Caco-2 (cell line): ENCODE data around the gene SLC9A3. TPM values are rescaled to one million over a fixed set of nuclear protein-coding genes. Genes with fewer than 3 reads are reported as not detected.

ENCODE experiments used
- BruUV-seq: library from RNA; stranded (reverse); fragments of 400-500 nt; replicated peaks from 2 replicates; lab custom pipeline; 2021; lab: Mats Ljungman, UMichigan
- CTCF ChIA-PET: fragments of 300-600 bp; sonication (Branson Sonifier 250); formaldehyde crosslinking; loops from one replicate; lab custom pipeline; 2022; ENCODE audit warnings: antibody characterized with exemption; lab: Charles Lee
- POLR2A ChIA-PET: fragments of 300-600 bp; sonication (Branson Sonifier 250); formaldehyde crosslinking; loops from one replicate; lab custom pipeline; 2022; ENCODE audit warnings: antibody characterized with exemption; lab: Charles Lee
- DNase-seq, 2 experiments: peaks; one replicate each; pipeline versions ENCODE4 v3.0.0 to v3.0.0-alpha.2; 2020 to 2022
- H3K27me3 ChIP-seq: replicated peaks from 2 replicates; pipeline ENCODE4 v1.6.0; 2011; ENCODE audit warnings: low read length; ENCODE audit not compliant: control insufficient read depth, insufficient read depth
- H3K36me3 ChIP-seq: 2 replicates; pipeline ENCODE4 v1.5.1; 2011; ENCODE audit warnings: low read length; ENCODE audit not compliant: control insufficient read depth, insufficient read depth
- H3K4me1 ChIP-seq: fragments of 250-450 bp; sonication (Bioruptor Pico); 2 replicates; pipeline ENCODE4 v1.5.1; 2020; ENCODE audit warnings: mild to moderate bottlenecking
- H3K4me3 ChIP-seq: 2 replicates; pipeline ENCODE4 v1.5.1; 2011; ENCODE audit warnings: low read depth, mild to moderate bottlenecking, control low read depth, low read length
- H3K9me3 ChIP-seq: fragments of 250-450 bp; sonication (Bioruptor Pico); 2 replicates; pipeline ENCODE4 v1.5.1; 2020; ENCODE audit warnings: mild to moderate bottlenecking, moderate library complexity
- H3K27ac Mint-ChIP-seq: one replicate; pipeline ENCODE4 v1.8.0; 2022; ENCODE audit warnings: mixed read lengths; ENCODE audit not compliant: unreplicated experiment
- H3K27me3 Mint-ChIP-seq: one replicate; pipeline ENCODE4 v1.8.0; 2022; ENCODE audit warnings: mixed read lengths; ENCODE audit not compliant: insufficient read depth, unreplicated experiment
- H3K36me3 Mint-ChIP-seq: one replicate; pipeline ENCODE4 v1.8.0; 2022; ENCODE audit warnings: mild to moderate bottlenecking, mixed read lengths; ENCODE audit not compliant: insufficient read depth, unreplicated experiment
- H3K4me1 Mint-ChIP-seq: one replicate; pipeline ENCODE4 v1.8.0; 2022; ENCODE audit warnings: low read depth, mixed read lengths; ENCODE audit not compliant: unreplicated experiment
- H3K4me3 Mint-ChIP-seq: one replicate; pipeline ENCODE4 v1.8.0; 2022; ENCODE audit warnings: mild to moderate bottlenecking, moderate library complexity, mixed read lengths; ENCODE audit not compliant: unreplicated experiment
- H3K9me3 Mint-ChIP-seq: one replicate; pipeline ENCODE4 v1.8.0; 2022; ENCODE audit warnings: mixed read lengths; ENCODE audit not compliant: unreplicated experiment
- intact Hi-C: fragments of 100-400 bp; cut with micrococcal nuclease; formaldehyde crosslinking; loops from one replicate; pipeline ENCODE4 v1.10.0; 2022; ENCODE audit not compliant: unreplicated experiment
- total RNA-seq: library from RNA; stranded (reverse); gene quantifications from 2 replicates; pipeline ENCODE4 v1.2.3, GENCODE V29; 2022
- TF ChIP-seq, protein P1 (sequence below), 2 experiments: fragments of 200-600 bp in 1 of 2; IDR thresholded peaks; 1 replicate in 1 of 2; 2 replicates in 1 of 2; pipeline versions ENCODE4 v1.5.1 to v1.8.0; 2011 to 2022; ENCODE audit warnings: antibody characterized with exemption in 1 of 2, control low read depth in 1 of 2, inconsistent platforms in 1 of 2, low read depth in 1 of 2, low read length in 1 of 2, mild to moderate bottlenecking in 1 of 2, moderate library complexity in 1 of 2; ENCODE audit not compliant: insufficient read depth in 1 of 2, severe bottlenecking in 1 of 2, unreplicated experiment in 1 of 2

SLC9A3 gene
- total RNA-seq, 1 experiment from 2014 or later, result 3.4 TPM

DNA sequence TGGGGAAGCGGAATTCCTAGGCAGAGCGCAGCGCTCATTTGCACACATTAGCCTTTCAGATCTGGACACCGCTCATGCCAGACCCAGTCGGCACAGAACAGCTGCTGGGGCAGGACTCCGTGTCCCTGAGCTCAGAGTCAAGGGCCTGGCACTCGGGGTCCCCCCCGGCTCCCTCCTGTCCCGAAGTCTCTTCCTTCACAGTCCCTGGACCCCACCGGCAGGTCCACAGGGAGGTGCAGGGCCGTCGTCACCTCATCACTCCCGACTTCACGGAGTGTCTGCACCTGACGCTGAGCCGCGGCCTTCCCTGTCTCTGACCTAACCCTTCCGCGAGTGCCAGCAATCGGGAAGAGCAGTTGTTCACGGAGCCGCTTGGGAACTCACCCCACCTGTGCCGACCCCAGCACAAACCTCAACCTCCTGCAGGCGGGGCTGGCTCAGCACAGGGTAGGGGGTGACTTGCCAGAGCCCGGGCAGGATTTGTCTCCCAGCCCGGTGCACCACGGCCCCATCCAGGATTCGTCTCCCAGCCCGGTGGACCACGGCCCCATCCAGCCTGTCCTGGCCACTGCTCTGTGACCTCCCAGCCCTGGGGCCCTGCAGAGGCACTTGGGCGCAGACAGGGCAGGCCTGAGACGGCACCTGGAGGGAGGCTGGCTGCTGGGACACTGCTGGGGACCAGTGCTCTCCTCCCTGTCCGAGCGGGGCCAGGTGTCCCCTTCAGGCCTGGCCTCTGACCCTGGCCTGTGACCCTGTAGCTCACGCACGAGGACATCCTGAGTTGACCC is 9.9 kb upstream of the SLC9A3 start:
- DNase-seq, result no peak
- ChIA-PET POLR2A (no interaction called here), CTCF (no interaction called here)
- H3K36me3 ChIP-seq, result no peaks in the 10 kb centered on the region
- H3K9me3 ChIP-seq, result no peaks in the 10 kb centered on the region
- BruUV-seq, result no TSS peak
- H3K4me3 ChIP-seq, result no peak overlapping the region
- no peak overlapping the region for H3K27ac Mint-ChIP-seq
- H3K4me1 ChIP-seq, result 0 out of 2 replicates have a peak, but pooled peaks cover 3% of the 10 kb centered on the region
- no peaks in the 10 kb centered on the region for H3K27me3 ChIP-seq
- no peaks in the 10 kb centered on the region for H3K9me3 Mint-ChIP-seq
- peaks cover 6% of the 10 kb centered on the region for H3K27me3 Mint-ChIP-seq
- TF ChIP-seq, protein P1, sequence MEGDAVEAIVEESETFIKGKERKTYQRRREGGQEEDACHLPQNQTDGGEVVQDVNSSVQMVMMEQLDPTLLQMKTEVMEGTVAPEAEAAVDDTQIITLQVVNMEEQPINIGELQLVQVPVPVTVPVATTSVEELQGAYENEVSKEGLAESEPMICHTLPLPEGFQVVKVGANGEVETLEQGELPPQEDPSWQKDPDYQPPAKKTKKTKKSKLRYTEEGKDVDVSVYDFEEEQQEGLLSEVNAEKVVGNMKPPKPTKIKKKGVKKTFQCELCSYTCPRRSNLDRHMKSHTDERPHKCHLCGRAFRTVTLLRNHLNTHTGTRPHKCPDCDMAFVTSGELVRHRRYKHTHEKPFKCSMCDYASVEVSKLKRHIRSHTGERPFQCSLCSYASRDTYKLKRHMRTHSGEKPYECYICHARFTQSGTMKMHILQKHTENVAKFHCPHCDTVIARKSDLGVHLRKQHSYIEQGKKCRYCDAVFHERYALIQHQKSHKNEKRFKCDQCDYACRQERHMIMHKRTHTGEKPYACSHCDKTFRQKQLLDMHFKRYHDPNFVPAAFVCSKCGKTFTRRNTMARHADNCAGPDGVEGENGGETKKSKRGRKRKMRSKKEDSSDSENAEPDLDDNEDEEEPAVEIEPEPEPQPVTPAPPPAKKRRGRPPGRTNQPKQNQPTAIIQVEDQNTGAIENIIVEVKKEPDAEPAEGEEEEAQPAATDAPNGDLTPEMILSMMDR (IDR thresholded peaks at IDR 0.05; ENCODE audit: insufficient read depth in 1 of 2, low read depth in 1 of 2, low read length in 1 of 2, severe bottlenecking in 1 of 2, unreplicated experiment in 1 of 2), result no peak
- no peaks in the 10 kb centered on the region for H3K4me1 Mint-ChIP-seq
- H3K36me3 Mint-ChIP-seq, result no peaks in the 10 kb centered on the region
- intact Hi-C loops, result no loop called here
- no peak overlapping the region for H3K4me3 Mint-ChIP-seq

DNA sequence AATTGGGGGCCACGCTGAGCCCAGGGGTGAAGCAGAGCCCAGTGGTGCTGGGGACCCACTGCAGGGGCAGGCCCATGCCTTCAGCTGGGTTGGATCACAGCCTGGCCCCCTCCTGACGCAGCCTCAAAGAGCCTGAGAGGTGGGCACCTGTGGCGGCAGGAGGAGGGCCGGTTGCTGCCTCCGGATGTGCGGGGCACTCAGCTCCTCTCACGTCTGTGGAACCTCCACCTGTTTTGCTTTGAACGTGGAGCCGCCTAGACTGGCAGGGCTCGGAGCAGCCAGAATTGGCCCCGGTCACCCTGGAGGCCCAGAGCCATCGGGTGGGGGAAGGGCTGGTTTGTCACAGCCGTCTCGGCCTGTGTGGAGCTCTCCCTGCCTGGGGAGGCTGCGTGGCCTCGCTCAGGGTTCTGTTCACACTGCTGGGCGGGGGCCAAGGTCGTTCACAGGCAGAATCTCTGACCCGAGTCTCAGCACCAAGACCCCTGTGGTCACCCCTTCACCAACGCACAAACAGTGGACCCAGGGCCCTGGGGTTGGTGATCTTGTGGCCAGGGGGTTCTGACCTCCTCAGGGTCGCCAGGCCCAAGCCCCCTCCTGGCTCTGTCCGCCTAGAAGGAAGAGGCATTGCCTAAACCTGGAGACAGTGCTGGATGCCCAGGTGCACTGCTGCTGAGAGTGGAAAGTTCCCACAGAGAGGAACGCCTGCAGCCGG is 9.2 kb upstream of the SLC9A3 start:
- TF ChIP-seq, protein P1 (IDR thresholded peaks at IDR 0.05; ENCODE audit: insufficient read depth in 1 of 2, low read depth in 1 of 2, low read length in 1 of 2, severe bottlenecking in 1 of 2, unreplicated experiment in 1 of 2), result no peak
- no peak for DNase-seq
- no peaks in the 10 kb centered on the region for H3K9me3 Mint-ChIP-seq
- BruUV-seq, result no TSS peak
- no peak overlapping the region for H3K27ac Mint-ChIP-seq
- Histone ChIP-seq H3K36me3 (no peaks in the 10 kb centered on the region), H3K27me3 (no peaks in the 10 kb centered on the region), H3K4me3 (no peak overlapping the region), H3K4me1 (0 out of 2 replicates have a peak, but pooled peaks cover 3% of the 10 kb centered on the region), H3K9me3 (no peaks in the 10 kb centered on the region)
- intact Hi-C loops, result no loop called here
- no peak overlapping the region for H3K4me3 Mint-ChIP-seq
- no peaks in the 10 kb centered on the region for H3K4me1 Mint-ChIP-seq
- CTCF ChIA-PET, result no interaction called here
- H3K36me3 Mint-ChIP-seq, result no peaks in the 10 kb centered on the region
- H3K27me3 Mint-ChIP-seq, result peaks cover 6% of the 10 kb centered on the region
- POLR2A ChIA-PET, result no interaction called here

DNA sequence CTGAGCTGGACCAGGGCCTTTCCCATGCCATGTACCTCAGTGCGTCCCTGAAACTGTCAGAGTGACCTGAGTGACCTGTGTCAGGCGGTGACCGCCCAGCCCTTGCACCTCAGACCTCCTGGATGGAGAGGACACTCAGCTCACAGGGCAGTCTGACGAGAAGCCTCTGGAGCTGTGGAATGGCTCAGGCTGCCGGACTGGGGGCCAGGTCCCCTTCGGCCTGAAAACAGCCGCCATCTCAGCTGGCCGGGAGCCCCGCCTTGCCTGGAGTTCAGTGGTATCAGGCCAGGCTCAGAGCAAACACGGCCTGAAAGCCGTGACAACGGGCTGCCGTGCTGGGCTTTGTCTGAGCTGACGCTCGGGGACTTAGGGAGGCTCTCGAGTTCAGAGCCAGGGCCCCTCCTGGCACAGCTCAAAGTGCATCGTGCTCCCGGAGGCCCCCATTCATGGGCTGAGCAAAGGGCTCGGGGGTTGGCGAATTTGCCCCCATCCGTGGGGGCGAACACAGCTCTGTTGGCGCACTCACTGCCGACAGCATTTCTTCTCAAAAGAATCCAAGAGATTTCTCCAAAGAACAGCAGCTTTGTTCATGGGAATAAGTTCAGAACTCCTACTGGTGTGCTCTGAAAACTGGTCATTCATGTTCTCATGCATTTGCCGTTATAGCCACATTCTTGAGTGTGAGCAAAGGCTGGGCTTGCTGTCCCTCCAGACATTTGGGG is 8.4 kb upstream of the SLC9A3 start:
- Histone ChIP-seq H3K36me3 (no peaks in the 10 kb centered on the region), H3K9me3 (no peaks in the 10 kb centered on the region), H3K27me3 (no peaks in the 10 kb centered on the region), H3K4me3 (no peak overlapping the region), H3K4me1 (0 out of 2 replicates have a peak, but pooled peaks cover 3% of the 10 kb centered on the region)
- TF ChIP-seq, protein P1 (IDR thresholded peaks at IDR 0.05; ENCODE audit: insufficient read depth in 1 of 2, low read depth in 1 of 2, low read length in 1 of 2, severe bottlenecking in 1 of 2, unreplicated experiment in 1 of 2), result no peak
- peaks cover 6% of the 10 kb centered on the region for H3K27me3 Mint-ChIP-seq
- intact Hi-C loops, result no loop called here
- H3K9me3 Mint-ChIP-seq, result no peaks in the 10 kb centered on the region
- POLR2A ChIA-PET, result no interaction called here
- H3K4me3 Mint-ChIP-seq, result no peak overlapping the region
- H3K27ac Mint-ChIP-seq, result no peak overlapping the region
- no peaks in the 10 kb centered on the region for H3K36me3 Mint-ChIP-seq
- no peaks in the 10 kb centered on the region for H3K4me1 Mint-ChIP-seq
- no TSS peak for BruUV-seq
- CTCF ChIA-PET, result no interaction called here
- no peak for DNase-seq
